GM19468 (cell line): ENCODE results near the gene POR.

Source experiments
- ATAC-seq: cut with Tn5 transposase; IDR thresholded peaks from one replicate; pipeline ENCODE4 v1.9.1; 2021; ENCODE audit warnings: mild to moderate bottlenecking, moderate library complexity, moderate number of reproducible peaks; ENCODE audit not compliant: unreplicated experiment; ENCODE audit errors: extremely low read depth

The POR gene

GRCh38 chr7:75968561-75969001 lies 53.6 kb downstream of the POR start:
- ATAC-seq = no peak

GRCh38 chr7:75969182-75969581 lies 54.2 kb downstream of the POR start:
- ATAC-seq = no peak

GRCh38 chr7:75969704-75970498 lies 54.9 kb downstream of the POR start:
- ATAC-seq = no peak

- no peak for ATAC-seq
Observed at GRCh38 chr7:75971309-75971960, 56.5 kb downstream of the POR start.

GRCh38 chr7:75971961-75972763 lies 57.2 kb downstream of the POR start:
- ATAC-seq = no peak

- no peak for ATAC-seq
Observed at GRCh38 chr7:75977743-75978142, 62.8 kb downstream of the POR start.

- no peak for ATAC-seq
Observed at GRCh38 chr7:75979759-75980429, 64.9 kb downstream of the POR start.

- ATAC-seq = no peak
Observed at GRCh38 chr7:75980430-75981202, 65.7 kb downstream of the POR start.

GRCh38 chr7:75981203-75981452 lies 66.2 kb downstream of the POR start:
- no peak for ATAC-seq

- ATAC-seq = no peak
Observed at GRCh38 chr7:75981453-75982305, 66.7 kb downstream of the POR start.

- ATAC-seq = no peak
Observed at GRCh38 chr7:75982306-75983064, 67.5 kb downstream of the POR start.

- ATAC-seq = no peak
Observed at GRCh38 chr7:75983471-75984129, 68.6 kb downstream of the POR start.

GRCh38 chr7:75984130-75985008 lies 69.4 kb downstream of the POR start:
- no peak for ATAC-seq

- no peak for ATAC-seq
Observed at GRCh38 chr7:75985009-75985517, 70.1 kb downstream of the POR start.

- no peak for ATAC-seq
Observed at GRCh38 chr7:75985518-75986146, 70.7 kb downstream of the POR start.

GRCh38 chr7:75986147-75986781 lies 71.3 kb downstream of the POR start:
- no peak for ATAC-seq
